HT1080 (cell line): ENCODE results near the gene DCDC2. TPM values are rescaled to one million over a fixed set of nuclear protein-coding genes. Genes with fewer than 3 reads are reported as not detected.
"Not testable (repeated sequence)": the region's sequence is repeated elsewhere in the genome, so short reads cannot be mapped to it uniquely, and the experiment has no call there.

Experiments
- DNase-seq: peaks from one replicate; pipeline ENCODE4 v3.0.0-alpha.2; 2015; ENCODE audit warnings: low read depth
- total RNA-seq: library from RNA; depleted of rRNA; stranded (reverse); fragments of >200 nt; shearing (Covaris generic); gene quantifications from 2 replicates; pipeline ENCODE4 v1.2.3, GENCODE V29; 2014

DCDC2 gene
- total RNA-seq, 1 experiment from 2014 or later, result 0.27 TPM

DNA sequence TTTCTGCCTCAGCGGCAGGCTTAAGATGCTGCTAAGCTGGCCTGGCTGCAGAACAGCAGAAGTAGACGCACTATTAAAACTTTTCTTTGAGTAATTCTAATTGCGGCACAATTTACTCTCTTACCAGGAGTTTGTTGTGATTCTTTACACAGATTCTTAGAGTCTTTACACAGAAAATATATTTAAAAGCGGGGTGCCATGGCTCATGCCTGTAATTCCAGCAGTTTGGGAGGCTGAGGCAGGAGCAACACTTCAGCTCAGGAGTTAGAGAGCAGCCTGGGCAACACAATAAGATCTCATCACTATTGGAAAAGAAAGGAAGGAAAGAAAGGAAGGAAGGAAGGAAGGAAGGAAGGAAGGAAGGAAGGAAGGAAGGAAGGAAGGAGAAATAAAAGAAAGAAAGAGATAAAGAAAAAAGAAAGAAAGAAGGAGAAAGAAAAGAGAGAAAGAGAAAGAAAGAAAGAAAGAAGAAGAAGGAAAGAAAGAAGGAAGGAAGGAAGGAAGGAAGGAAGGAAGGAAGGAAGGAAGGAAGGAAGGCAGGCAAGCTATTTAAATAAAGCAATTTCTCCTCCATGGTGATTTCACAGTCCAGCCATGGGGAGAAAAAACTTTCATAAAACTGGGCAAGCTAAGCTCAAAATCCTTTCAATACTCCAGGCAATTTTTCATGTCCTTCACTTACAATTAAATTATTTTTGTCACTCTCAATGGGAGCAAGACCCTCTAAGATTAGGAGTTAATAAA lies 23.8 kb upstream of the DCDC2 start:
- DNase-seq, result no peak

DNA sequence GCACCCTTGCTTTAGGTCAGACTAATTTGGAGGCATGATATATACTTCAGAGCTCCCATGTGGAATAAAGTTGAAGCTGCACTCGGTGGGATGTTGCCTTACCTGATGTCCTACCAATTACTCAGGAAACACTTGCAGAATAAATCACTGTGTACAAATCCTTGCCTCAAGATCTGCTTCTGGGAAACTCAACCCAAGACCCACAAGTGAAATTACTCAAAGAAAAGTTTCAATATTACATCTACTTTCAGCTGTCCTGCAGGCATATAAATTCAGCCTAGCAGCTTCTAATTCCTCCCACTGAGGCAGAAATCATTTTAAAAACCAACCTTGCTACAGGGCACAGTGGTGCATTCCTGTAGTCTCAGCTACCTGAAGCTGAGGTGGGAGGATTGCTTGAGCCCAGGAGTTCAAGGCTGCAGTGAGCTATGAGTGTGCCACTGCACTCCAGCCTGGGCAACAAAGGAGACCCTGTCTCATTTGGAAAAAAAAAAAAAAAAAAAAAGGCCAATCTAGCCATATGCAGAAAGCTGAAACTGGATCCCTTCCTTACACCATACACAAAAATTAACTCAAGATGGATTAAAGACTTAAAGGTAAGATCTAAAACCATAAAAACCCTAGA lies 20.7 kb upstream of the DCDC2 start:
- DNase-seq, result no peak

GRCh38 chr6:24376871-24377270 lies 19.0 kb upstream of the DCDC2 start:
- no peak for DNase-seq

- DNase-seq, result no peak
Observed at GRCh38 chr6:24374612-24375011, 16.8 kb upstream of the DCDC2 start.

DNA sequence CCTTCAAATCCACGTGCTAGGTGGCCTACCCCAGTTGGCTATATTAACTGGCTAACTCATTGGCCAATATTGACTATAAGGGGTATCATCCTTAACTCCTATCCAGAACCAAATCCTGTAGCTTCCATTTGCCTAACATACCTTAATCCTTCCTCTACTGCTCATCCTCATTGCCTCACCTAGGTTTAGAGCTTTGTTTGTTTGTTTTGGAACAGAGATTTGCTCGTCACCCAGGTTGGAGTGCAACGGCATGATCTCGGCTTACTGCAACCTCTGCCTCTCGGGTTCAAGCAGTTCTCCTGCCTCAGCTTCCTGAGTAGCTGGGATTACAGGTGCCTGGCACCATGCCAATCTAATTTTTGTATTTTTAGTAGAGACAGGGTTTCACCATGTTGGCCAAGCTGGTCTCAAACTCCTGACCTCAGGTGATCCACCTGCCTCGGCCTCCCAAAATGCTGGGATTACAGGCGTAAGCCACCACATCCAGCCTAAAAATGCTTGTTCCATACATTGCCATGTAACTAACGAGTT lies 7.3 kb upstream of the DCDC2 start:
- DNase-seq, result not testable (repeated sequence)

DNA sequence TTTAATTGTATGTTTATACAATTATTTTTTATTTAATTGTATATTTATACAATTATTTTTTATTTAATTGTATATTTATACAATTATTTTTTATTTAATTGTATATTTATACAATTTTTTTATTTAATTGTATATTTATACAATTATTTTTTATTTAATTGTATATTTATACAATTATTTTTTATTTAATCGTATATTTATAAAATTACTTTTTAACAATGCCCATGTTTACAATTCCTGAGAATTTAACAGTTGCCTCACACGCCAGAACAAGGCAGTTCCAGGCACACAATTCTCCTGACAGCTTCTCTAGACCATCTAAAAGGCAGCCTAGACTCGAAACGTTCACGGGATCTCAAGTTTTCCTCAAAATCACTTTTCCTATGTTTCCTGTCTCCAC lies 4.5 kb upstream of the DCDC2 start:
- not testable (repeated sequence) for DNase-seq

GRCh38 chr6:24359640-24360454 lies 2.0 kb upstream of the DCDC2 start:
- peak; percentile 56 for DNase-seq

DNA sequence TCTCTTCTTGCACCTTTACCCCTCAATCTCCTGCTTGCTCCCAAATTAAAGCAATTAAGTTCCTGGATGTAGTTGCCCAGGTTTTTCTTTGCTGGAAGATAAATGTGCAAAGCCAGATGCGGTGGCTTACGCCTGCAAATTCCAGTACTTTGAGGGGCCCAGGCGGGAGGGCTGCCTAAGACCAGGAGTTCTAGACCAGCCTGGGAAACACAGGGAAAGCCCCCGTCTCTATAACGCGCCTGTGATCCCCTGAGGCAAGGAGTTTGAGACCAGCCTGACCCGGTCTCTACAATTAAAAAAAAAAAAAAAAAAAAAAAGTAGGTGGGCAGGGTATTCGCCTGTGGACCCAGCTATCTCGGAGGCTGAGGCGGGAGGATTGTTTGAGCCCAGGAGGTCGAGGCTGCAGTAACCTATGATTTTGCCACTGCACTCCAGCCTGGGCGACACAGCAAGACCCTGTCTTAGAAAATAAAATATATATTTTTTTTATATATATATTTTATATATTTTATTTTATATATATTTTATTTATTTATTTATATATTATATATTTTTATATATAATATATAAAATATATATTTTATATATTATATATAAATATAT lies 461 bp upstream of the DCDC2 start:
- no peak for DNase-seq

GRCh38 chr6:24356310-24356973 lies 1.4 kb downstream of the DCDC2 start:
- no peak for DNase-seq

DNA sequence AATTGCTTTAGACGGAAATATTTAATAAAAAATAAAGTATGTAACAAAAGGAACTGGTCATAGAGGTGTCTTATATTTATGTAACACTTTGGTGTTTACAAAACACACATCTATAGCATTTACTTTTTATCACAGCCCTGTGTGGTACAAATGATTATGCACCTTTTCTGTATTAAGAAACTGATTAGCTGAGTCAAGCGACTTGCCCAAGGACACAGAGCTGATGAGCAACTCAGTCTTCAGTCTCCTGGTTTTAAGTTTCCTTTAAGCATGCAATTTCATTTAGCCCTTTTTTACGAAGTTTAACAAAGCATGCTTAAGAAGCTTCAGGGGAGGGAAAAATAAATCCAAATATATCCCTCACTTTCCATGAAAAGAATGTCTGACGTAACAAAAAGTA lies 2.5 kb downstream of the DCDC2 start:
- no peak for DNase-seq

DNA sequence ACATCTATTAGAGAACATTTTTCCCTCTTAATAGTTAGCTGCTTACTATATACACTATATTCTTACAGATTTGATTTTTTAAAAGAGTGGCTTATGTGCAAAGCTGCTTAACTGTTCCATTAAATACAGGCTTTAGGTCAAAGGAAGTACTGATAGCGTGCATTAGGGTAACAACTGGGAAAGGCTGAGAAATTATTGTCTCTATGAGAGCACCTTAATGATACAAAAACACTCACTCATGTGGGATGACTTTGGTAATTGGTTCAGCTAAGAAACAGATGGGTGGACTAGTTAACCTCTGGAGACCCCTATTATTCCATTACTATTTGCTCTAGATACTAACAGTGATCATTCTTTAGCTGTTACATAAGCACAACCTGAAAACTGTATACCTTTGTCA lies 4.0 kb downstream of the DCDC2 start:
- no peak for DNase-seq

- no peak for DNase-seq
Observed at GRCh38 chr6:24352434-24352833, 5.4 kb downstream of the DCDC2 start.

DNA sequence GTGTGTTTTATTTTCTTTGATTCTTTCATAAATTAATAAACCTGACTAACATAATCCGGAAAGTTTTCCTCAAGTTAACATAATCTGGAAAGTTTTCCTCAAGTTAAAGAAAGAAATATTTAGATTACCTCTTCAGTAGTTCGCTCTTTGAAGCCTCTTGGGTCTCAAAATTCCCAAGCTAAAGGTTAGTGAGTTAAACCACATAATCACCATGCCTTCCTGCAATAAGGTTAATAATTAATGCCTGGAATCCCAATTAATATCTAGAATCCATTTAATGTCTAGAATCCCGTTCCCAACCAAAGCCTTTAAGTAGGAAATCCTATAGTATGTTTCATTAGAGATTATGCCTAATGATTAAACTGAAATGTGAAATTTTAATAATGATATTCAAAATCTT lies 12.9 kb downstream of the DCDC2 start:
- no peak for DNase-seq

DNA sequence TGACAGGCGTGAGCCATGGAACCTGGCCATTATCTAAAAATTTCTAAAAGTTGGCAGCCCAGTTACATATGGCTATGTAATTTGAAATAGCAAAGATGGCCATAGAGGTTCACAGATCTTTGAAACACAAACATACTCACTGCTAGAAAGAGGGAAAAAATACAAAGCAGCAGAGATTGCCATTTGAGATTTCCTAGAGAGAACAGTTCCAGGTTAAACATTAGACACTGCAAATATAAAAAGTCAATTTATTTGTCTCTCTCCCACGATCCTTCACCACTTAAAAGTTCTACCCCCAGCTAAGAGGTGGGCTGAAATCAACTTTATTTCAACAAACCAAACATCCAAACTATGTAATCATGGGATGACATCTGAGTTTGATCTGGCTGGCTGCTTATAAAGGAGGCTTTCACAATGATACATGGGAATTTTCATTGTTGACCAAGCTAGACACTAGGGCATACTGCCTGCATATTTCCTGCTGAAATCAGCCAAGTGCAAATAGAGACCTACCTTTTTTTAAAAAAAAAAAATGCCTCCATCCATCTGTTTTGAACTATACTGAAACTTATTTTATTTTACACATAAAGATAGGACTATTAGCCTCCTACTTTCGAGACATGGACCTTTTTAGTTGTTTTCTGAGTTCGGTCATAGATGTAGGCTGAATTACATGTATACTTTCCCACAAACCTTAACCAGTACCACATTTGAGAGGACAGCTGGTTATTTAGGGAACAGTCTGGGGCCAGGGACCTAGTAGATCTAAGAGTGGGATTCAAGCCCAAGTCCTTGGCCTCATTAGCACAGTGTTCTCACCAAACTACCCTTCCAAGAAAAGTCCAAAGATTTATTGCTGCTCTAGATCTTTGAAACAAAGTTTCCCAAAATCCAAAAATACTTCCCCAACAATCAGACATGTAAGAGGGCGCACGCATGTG lies 16.6 kb downstream of the DCDC2 start:
- no peak for DNase-seq

GRCh38 chr6:24339932-24340331 lies 17.9 kb downstream of the DCDC2 start:
- no peak for DNase-seq

DNA sequence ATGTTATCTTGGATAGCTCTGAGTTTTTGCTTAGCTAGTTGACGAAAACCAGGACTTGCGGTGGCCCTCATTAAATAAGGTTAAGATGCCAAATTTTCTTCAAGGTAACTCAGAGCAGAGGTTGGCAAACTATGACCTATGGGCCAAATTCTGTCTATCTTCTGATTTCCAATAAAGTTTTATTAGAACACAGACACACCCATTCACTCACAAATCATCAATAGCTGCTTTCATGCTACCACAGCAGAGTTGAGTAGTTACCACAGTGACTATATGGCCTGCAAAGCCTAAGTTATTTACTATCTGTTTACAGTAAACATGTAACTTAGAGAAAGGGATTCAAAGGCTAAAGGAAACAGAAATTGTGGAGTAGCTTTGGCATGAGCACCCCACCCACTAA lies 23.6 kb downstream of the DCDC2 start:
- no peak for DNase-seq

- peak; percentile 41 for DNase-seq
Observed at GRCh38 chr6:24332317-24332716, 25.5 kb downstream of the DCDC2 start.

DNA sequence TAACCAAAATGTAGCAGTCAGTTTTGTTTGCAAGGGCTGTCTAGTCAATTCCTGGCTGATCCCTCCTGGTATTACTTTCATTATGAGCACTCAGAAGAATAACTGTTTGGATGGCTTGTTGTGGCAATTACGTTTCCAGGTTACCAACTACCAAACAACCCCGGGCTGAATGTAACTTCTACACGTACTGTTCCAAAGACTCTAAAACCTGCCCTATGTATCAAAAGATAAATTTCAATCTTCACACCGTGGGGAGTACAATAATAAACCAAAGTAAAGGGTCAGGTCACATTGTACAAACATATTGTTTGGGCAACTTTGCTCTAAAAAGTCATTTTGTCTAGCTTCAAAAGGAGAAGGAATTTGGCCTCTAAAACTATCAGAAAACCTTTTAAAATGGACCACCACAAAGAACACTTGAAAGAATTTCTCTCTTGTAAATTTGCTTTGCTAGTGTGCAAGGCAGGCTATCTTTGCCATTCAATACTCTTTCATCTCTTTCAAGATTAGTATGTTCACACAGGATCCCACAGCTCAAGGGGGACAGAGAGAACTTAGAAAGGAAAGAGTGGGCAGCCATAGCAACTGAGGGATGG lies 27.6 kb downstream of the DCDC2 start:
- no peak for DNase-seq

DNA sequence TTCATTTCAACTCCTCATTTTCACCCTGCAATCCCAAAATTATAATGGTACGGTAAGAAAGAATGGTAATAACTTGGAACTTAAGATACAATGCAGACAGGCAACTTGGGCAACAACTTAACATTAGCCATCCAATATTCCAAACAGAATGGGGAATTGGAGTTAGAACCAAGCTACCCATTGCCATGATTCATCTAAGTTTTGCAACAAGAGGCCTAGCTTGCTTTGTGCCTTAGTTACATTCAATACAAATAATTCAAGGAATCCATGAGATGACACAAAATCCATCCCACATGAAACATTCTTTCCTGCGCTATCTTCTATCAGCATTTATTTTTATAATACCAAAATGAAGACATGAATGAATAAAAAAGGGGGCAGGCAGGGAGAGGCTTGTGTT lies 28.4 kb downstream of the DCDC2 start:
- DNase-seq, result no peak

DNA sequence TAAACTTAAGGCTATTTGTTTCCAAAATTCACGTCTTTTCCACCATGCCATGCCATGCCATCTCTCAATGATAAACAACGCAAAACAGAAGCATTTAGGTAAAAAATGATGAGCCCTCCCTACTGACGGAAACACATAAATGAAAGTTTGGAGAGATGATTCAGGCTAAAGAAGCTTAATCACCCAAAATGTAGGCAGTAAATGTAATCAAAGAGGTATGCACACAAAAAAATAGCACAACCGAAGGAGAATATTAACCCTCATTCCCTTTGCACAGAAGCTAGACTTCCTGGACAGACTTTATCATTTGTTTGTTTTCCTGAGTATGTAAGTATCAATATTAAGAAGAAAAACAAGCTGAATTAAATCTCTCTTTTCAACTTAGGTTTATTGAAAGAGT lies 28.8 kb downstream of the DCDC2 start:
- no peak for DNase-seq
